HL-60 (cell line): Measurements from ENCODE around the gene AKNAD1.

Experiments
- CTCF ChIP-seq: IDR thresholded peaks from one replicate; pipeline ENCODE4 v1.5.1; 2011; ENCODE audit warnings: low read length, control low read depth, inconsistent platforms; ENCODE audit not compliant: insufficient read depth
- GABPA ChIP-seq: IDR thresholded peaks from 2 replicates; pipeline ENCODE4 v1.6.1; 2012; ENCODE audit warnings: low read depth
- POLR2AphosphoS5 ChIP-seq: IDR thresholded peaks from 2 replicates; pipeline ENCODE4 v1.6.1; 2012; ENCODE audit warnings: low read depth
- SPI1 ChIP-seq: IDR thresholded peaks from 2 replicates; pipeline ENCODE4 v1.6.1; 2012; ENCODE audit warnings: low read depth, mild to moderate bottlenecking, borderline replicate concordance

- TF ChIP-seq CTCF, result no peak
- no peak for TF ChIP-seq GABPA
- TF ChIP-seq POLR2AphosphoS5, result no peak
- no peak for TF ChIP-seq SPI1
Observed at GRCh38 chr1:108803548-108803947, 53.3 kb downstream of the AKNAD1 start.
